Cardiac fibroblast (primary cell): Measurements from ENCODE around the gene NPAS2.

ENCODE experiments used
- DNase-seq, 2 donors: peaks; one replicate each; pipeline versions ENCODE4 v3.0.0 to v3.0.0-alpha.2; 2010; ENCODE audit warnings: low read depth in 2 of 2
- H3K4me3 ChIP-seq, 2 donors: replicated peaks in 1 of 2; 1 replicate in 1 of 2; 2 replicates in 1 of 2; pipeline ENCODE4 v1.5.1; 2011; ENCODE audit warnings: low read depth in 2 of 2, low read length in 2 of 2, mild to moderate bottlenecking in 2 of 2, moderate library complexity in 1 of 2
- TF ChIP-seq, protein P1 (sequence below): IDR thresholded peaks from one replicate; pipeline ENCODE4 v1.5.1; 2011; ENCODE audit warnings: low read depth, mild to moderate bottlenecking, low read length, inconsistent platforms

NPAS2 gene

DNA sequence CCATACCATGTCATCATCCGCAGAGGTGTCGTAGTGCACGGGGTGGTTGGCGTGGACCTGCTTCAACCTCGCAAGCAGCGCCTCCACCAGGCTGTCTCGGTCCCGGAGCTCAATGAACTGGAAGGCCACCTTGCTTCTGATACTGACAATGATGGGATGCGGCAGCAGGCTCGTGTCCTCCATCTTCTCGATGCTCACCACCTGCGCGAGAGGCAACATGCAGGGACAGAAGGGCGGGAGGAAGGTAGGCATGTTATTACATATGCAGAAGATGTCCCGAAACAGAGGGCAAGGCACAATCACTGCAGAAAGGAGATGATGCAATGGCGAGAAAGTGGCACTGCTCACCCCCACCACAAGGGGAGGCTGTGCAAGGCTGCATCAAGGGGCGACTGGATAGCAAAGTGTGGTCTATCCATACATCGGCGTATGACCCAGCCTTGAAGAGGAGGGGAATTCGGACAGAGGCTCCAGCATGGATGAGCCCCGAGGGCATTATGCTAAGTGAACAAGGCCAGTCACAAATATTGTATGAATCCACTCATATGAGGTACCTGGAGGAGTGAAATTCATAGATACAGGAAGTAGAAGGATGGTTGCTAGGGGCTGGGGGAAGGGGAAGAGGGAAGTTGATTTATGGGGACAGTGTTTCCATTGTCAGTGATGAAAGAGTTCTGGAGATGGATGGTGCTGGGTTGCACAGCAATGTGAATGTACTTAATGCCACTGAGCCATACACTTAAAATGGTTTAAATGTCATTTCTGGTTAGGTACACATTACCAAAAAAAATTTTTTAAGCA is 218.7 kb downstream of the NPAS2 start:
- DNase-seq, result peak; percentile 13 to 38
- H3K4me3 ChIP-seq, result no peak overlapping the region
- TF ChIP-seq, protein P1, sequence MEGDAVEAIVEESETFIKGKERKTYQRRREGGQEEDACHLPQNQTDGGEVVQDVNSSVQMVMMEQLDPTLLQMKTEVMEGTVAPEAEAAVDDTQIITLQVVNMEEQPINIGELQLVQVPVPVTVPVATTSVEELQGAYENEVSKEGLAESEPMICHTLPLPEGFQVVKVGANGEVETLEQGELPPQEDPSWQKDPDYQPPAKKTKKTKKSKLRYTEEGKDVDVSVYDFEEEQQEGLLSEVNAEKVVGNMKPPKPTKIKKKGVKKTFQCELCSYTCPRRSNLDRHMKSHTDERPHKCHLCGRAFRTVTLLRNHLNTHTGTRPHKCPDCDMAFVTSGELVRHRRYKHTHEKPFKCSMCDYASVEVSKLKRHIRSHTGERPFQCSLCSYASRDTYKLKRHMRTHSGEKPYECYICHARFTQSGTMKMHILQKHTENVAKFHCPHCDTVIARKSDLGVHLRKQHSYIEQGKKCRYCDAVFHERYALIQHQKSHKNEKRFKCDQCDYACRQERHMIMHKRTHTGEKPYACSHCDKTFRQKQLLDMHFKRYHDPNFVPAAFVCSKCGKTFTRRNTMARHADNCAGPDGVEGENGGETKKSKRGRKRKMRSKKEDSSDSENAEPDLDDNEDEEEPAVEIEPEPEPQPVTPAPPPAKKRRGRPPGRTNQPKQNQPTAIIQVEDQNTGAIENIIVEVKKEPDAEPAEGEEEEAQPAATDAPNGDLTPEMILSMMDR, result peak; percentile 77

DNA sequence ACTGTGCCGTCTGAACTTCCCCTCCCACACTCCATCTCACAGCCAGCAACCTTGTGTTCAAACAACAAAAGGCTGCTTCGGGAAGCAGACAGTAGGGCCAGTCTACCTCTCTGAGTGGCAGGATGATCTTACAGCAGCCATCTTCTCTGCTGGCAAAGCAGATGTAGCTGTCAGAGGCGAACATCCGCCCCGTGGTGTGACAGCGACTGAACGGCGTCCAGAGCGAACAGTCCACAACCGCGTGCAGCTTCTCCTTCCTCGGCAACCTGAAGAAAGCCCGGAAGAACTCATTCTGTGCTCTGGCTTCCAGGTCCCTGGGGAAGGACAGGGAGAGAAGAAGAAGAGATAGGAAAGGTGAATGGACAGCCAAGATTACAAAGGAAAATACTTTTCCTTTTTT is 220.1 kb downstream of the NPAS2 start:
- TF ChIP-seq, protein P1, result no peak
- no peak for DNase-seq
- H3K4me3 ChIP-seq, result no peak overlapping the region

- no peak overlapping the region for H3K4me3 ChIP-seq
- TF ChIP-seq, protein P1, result no peak
- peak in 1 of 2 donors; percentile 71 for DNase-seq
Observed at GRCh38 chr2:101040761-101041160, 220.8 kb downstream of the NPAS2 start.

DNA sequence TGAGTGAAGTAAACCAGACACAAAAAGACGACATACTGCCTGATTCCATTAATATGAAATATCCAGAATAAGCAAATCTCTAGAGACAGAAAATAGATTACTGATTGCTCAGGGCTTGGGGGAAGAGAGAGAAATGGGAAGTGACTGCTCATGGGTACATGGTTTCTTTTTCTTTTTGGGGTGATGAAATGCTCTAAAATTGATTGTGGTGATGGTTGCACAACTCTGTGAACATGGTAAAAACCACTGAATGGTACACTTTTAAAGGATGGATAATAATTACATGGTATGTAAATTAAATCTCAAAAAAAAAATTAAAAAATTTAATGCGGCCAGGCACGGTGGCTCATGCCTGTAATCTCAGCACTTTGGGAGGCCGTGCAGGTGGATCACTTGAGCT is 221.5 kb downstream of the NPAS2 start:
- TF ChIP-seq, protein P1, result no peak
- DNase-seq, result peak; percentile 23 to 34
- no peak overlapping the region for H3K4me3 ChIP-seq

GRCh38 chr2:101045330-101045729 is 225.4 kb downstream of the NPAS2 start:
- DNase-seq, result no peak
- TF ChIP-seq, protein P1, result no peak

More at GRCh38 chr2:101045330-101045729, 225.4 kb downstream of the NPAS2 start:
- H3K4me3 ChIP-seq, result no peak overlapping the region
